Right ventricle myocardium superior (tissue), 1 donor: ENCODE measurements around the gene DAGLA. TPM values are rescaled to one million over a fixed set of nuclear protein-coding genes. Genes with fewer than 3 reads are reported as not detected.

Source experiments
- total RNA-seq: library from RNA; stranded (reverse); fragmentation: NEBNext Ultra II Directional; extraction: Animal tissue kit (Norgen Biotek cat#: 25700); gene quantifications from one replicate; pipeline ENCODE4 v1.2.1, GENCODE V29; 2021
- donor health status: DM: no; HTN: yes; CAD: no; lungs with severe emphysema.

The DAGLA gene
- total RNA-seq, 1 donor from 2014 or later, result 4.2 TPM

Other genes with a start within 250 kb of the DAGLA start
- 0.46 TPM for gene LRRC10B, start 171.6 kb upstream of the DAGLA start, total RNA-seq
- gene SYT7, start 99.3 kb upstream of the DAGLA start, total RNA-seq, result 23.7 TPM
- gene MYRF, start 72.2 kb downstream of the DAGLA start, total RNA-seq, result 0.16 TPM
- gene TMEM258, start 112.2 kb downstream of the DAGLA start, total RNA-seq, result 123 TPM
- 6.3 TPM for gene FEN1, start 112.5 kb downstream of the DAGLA start, total RNA-seq
- 21.3 TPM for gene FADS1, start 136.6 kb downstream of the DAGLA start, total RNA-seq
- 20.5 TPM for gene FADS2, start 147.9 kb downstream of the DAGLA start, total RNA-seq
- gene FADS3, start 211.2 kb downstream of the DAGLA start, total RNA-seq, result 76.0 TPM
- gene RAB3IL1, start 237.2 kb downstream of the DAGLA start, total RNA-seq, result 10.8 TPM